Uterus (tissue), 4 donors: ENCODE results near the gene HABP4. TPM values are rescaled to one million over a fixed set of nuclear protein-coding genes. Genes with fewer than 3 reads are reported as not detected.

Experiments used
- DNase-seq, 2 donors: peaks; one replicate each; pipeline ENCODE4 v3.0.0-alpha.2; 2019 to 2020
- H3K27ac ChIP-seq, 2 donors: fragments of 200-600 bp; sonication (generic); 1 replicate in 1 of 2; 2 replicates in 1 of 2; pipeline ENCODE4 v1.5.1; 2016 to 2018
- H3K27me3 ChIP-seq, 2 donors: fragments of 200-600 bp; sonication (generic); one replicate each; pipeline ENCODE4 v1.5.1; 2018 to 2019; ENCODE audit warnings: control low read depth in 1 of 2
- H3K36me3 ChIP-seq, 2 donors: fragments of 200-600 bp; sonication (generic); one replicate each; pipeline ENCODE4 v1.5.1; 2019; ENCODE audit warnings: control low read depth in 1 of 2
- H3K4me1 ChIP-seq, 2 donors: fragments of 200-600 bp; sonication (generic); one replicate each; pipeline ENCODE4 v1.5.1; 2018 to 2019; ENCODE audit warnings: control low read depth in 1 of 2
- H3K4me3 ChIP-seq, 2 donors: fragments of 200-600 bp; sonication (generic); 1 replicate in 1 of 2; 2 replicates in 1 of 2; pipeline ENCODE4 v1.5.1; 2018 to 2019; ENCODE audit warnings: mild to moderate bottlenecking in 1 of 2
- H3K9me3 ChIP-seq, 2 donors: fragments of 200-600 bp; sonication (generic); one replicate each; pipeline ENCODE4 v1.5.1; 2019; ENCODE audit warnings: control low read depth in 1 of 2
- CTCF ChIP-seq, 4 experiments: fragments of 200-600 bp in 2 of 4; fragments of 450-650 bp in 2 of 4; sonication (generic) in 2 of 4; IDR thresholded peaks; one replicate each; pipeline ENCODE4 v1.5.1; 2016 to 2019; ENCODE audit warnings: antibody characterized with exemption in 4 of 4, mild to moderate bottlenecking in 2 of 4, moderate library complexity in 1 of 4
- POLR2A ChIP-seq, 2 donors: fragments of 450-650 bp; IDR thresholded peaks; one replicate each; pipeline ENCODE4 v1.6.1; 2016; ENCODE audit warnings: antibody characterized with exemption in 2 of 2, mild to moderate bottlenecking in 1 of 2, moderate library complexity in 1 of 2
- intact Hi-C: fragments of 100-400 bp; cut with DNase I; formaldehyde crosslinking; loops from one replicate; pipeline ENCODE4 v1.15.1; 2023; ENCODE audit warnings: low total_unique reads
- total RNA-seq, 4 donors: library from RNA; depleted of rRNA in 3 of 4; stranded (reverse); fragments of >200 nt in 3 of 4; gene quantifications; one replicate each; pipeline versions ENCODE4 v1.1.0 to v1.2.4, GENCODE V29; 2014 to 2023
- donor health status: DM: yes; HTN: yes; CAD: no.

Gene HABP4
- total RNA-seq, 4 donors from 2014 or later: 4.1 to 19.4 (median 11.9) TPM

- H3K9me3 ChIP-seq: no peaks in the 10 kb centered on the region
- H3K4me3 ChIP-seq: no peak overlapping the region
- H3K36me3 ChIP-seq: no peaks in the 10 kb centered on the region
- H3K4me1 ChIP-seq: no peaks in the 10 kb centered on the region
- no peak overlapping the region for H3K27ac ChIP-seq
- TF ChIP-seq POLR2A (IDR thresholded peaks at IDR 0.05) (no peak), CTCF (IDR thresholded peaks at IDR 0.05) (no peak)
- H3K27me3 ChIP-seq: no peaks in the 10 kb centered on the region
- no peak for DNase-seq
- intact Hi-C loops: no loop called here
Observed at GRCh38 chr9:96519787-96520186, 69.8 kb downstream of the HABP4 start.

- intact Hi-C loops: no loop called here
- Histone ChIP-seq H3K4me1 (no peaks in the 10 kb centered on the region), H3K27me3 (no peaks in the 10 kb centered on the region), H3K9me3 (no peaks in the 10 kb centered on the region), H3K27ac (no peak overlapping the region), H3K36me3 (no peaks in the 10 kb centered on the region), H3K4me3 (no peak overlapping the region)
- TF ChIP-seq CTCF (IDR thresholded peaks at IDR 0.05): no peak
- TF ChIP-seq POLR2A (IDR thresholded peaks at IDR 0.05): no peak
- DNase-seq: no peak
Observed at GRCh38 chr9:96522366-96522765, 72.4 kb downstream of the HABP4 start.

GRCh38 chr9:96523374-96523773 lies 73.4 kb downstream of the HABP4 start:
- intact Hi-C loops: no loop called here
- Histone ChIP-seq H3K9me3 (no peaks in the 10 kb centered on the region), H3K4me1 (no peaks in the 10 kb centered on the region), H3K27me3 (no peaks in the 10 kb centered on the region), H3K36me3 (no peaks in the 10 kb centered on the region), H3K27ac (no peak overlapping the region), H3K4me3 (no peak overlapping the region)
- no peak for TF ChIP-seq POLR2A (IDR thresholded peaks at IDR 0.05)
- no peak for TF ChIP-seq CTCF (IDR thresholded peaks at IDR 0.05)
- DNase-seq: peak; percentile 32 to 34

DNA sequence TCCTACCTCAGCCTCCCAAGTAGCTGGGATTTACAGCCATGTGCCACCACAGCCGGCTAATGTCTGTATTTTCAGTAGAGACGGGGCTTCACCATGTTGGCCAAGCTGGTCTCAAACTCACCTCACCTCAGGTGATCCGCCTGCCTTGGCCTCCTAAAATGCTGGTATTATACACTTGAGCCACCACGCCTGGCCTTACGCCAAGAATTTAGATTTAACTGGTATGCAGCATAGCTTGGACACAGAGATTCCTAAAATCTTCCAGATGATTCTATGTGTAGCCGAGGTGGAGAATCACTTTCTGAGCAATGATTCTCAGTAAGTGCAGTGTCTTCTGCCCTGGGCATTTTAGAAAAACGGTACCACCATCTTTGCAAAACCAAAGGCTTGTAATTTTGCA lies 74.1 kb downstream of the HABP4 start:
- intact Hi-C loops: no loop called here
- Histone ChIP-seq H3K9me3 (no peaks in the 10 kb centered on the region), H3K36me3 (no peaks in the 10 kb centered on the region), H3K4me3 (no peak overlapping the region), H3K4me1 (no peaks in the 10 kb centered on the region), H3K27ac (peak overlapping the region in 1 of 2 donors; percentile 37), H3K27me3 (no peaks in the 10 kb centered on the region)
- TF ChIP-seq POLR2A (IDR thresholded peaks at IDR 0.05): no peak
- DNase-seq: no peak

- no peak overlapping the region for H3K27ac ChIP-seq
- no peak overlapping the region for H3K4me3 ChIP-seq
- H3K27me3 ChIP-seq: no peaks in the 10 kb centered on the region
- intact Hi-C loops: no loop called here
- DNase-seq: no peak
- H3K4me1 ChIP-seq: no peaks in the 10 kb centered on the region
- H3K9me3 ChIP-seq: no peaks in the 10 kb centered on the region
- H3K36me3 ChIP-seq: no peaks in the 10 kb centered on the region
- TF ChIP-seq CTCF (IDR thresholded peaks at IDR 0.05): no peak
- no peak for TF ChIP-seq POLR2A (IDR thresholded peaks at IDR 0.05)
Observed at GRCh38 chr9:96524764-96525163, 74.8 kb downstream of the HABP4 start.

GRCh38 chr9:96532173-96532572 lies 82.2 kb downstream of the HABP4 start:
- no peaks in the 10 kb centered on the region for H3K36me3 ChIP-seq
- no peak for DNase-seq
- no peaks in the 10 kb centered on the region for H3K4me1 ChIP-seq
- no peak overlapping the region for H3K27ac ChIP-seq
- TF ChIP-seq CTCF (IDR thresholded peaks at IDR 0.05) (no peak), POLR2A (IDR thresholded peaks at IDR 0.05) (no peak)
- no peak overlapping the region for H3K4me3 ChIP-seq
- H3K27me3 ChIP-seq: no peaks in the 10 kb centered on the region
- intact Hi-C loops: no loop called here
- H3K9me3 ChIP-seq: no peaks in the 10 kb centered on the region
